Pons (tissue), 1 donor: Measurements from ENCODE around the gene DCAF6.

Experiments
- DNase-seq: peaks from one replicate; pipeline ENCODE4 v3.0.0-alpha.2; 2016; ENCODE audit warnings: low spot score

DCAF6 gene

DNA sequence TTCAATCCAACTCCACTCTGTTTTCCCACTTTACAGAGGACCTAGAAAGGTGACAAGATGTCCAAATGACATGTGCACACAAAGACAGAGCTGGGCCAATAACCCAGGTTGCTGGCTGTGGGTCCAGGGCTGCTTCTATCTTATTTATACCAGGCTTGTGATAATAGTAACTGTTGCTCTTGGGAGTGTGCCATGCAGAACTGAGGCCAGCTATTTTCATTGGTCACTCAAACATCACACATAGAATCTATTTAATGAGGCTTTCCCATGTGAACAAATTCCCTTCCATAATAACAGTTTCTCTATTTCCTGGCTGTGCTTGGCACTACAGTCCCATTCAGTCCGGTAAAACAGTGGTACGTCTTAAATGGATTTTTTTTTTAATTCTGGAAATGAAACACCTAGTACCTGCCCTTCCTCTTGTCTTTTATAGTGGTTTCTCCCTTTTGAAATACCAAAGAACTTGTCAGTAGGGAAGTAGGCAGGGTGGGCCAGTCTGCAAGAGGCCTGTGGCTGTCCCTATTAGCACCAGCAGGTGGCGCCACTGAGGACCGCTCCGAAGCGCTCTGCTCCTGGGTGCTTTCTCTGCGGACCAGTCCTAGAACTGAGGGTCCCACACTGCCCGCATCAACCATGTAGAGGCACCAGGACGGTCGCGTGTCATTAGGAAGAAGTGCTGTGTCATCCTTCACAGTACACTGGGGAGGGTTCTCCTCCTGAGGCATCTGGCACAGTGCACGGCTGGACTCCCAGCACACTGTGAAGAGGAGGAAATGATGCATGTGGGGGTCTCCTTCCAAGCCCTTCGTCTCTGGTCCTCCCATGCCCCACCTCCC, 148.1 kb downstream of the DCAF6 start:
- DNase-seq, result no peak

DNA sequence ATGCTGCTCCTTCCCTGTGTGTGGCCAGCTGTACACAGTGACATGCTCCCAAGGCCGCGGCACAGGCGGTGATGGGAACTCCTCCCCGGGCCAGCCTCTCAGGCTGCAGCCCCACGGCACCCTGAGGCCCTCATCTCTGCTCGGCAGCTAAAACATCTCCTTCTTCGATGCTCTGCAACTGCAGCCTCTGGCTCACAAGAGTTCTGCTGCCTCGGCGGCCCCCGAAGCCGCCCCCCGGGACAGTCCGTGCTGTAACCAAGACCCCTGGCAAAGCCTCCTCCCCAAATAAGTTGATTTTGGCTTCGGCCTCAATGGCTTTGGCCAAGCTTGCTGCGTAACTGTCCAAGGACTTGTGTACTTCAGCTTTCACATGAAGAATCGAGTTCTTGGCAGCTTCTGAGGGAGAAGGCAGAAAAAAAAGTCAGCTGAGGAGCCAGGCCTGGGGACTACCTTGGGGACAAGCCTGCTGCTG, 149.0 kb downstream of the DCAF6 start:
- peak; percentile 34 for DNase-seq

DNA sequence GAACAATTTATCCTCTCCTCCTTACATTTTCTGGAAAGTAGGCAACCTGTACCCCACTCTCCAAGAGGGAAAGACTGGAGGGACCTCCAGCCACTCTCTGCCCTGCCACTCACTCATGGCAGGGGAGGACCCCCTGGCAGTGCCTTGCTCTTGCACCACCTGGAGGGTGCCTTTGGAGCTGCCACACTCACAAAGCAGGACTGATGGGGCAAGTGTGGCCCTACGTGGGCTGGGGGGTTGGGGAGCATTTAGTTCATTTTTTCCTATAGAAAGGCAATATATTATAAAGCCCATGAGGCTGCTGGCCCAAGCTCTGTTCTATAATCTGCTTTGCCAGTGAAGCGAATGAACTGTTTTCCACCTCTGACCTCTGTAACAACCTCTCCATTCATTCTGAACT, 150.0 kb downstream of the DCAF6 start:
- DNase-seq, result no peak

DNA sequence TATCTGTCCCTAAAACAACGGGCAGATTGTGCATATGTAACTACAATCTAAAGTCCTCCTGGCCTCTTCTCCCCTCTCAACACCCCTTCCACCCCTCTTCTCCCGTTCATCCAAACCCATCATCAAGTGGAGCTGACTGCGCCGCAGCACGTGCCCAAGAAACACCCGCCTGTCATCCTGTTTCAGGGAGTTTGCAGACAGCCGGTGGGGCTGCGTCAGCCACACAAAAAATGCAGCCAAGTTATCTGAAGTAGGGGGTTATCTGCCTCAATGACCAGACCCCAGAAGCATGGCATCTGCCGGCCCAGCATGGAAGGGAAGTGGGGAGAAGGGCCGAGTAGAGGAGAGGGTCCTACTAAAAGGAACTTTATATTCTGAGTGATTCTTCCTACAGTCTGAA, 151.2 kb downstream of the DCAF6 start:
- DNase-seq, result no peak

DNA sequence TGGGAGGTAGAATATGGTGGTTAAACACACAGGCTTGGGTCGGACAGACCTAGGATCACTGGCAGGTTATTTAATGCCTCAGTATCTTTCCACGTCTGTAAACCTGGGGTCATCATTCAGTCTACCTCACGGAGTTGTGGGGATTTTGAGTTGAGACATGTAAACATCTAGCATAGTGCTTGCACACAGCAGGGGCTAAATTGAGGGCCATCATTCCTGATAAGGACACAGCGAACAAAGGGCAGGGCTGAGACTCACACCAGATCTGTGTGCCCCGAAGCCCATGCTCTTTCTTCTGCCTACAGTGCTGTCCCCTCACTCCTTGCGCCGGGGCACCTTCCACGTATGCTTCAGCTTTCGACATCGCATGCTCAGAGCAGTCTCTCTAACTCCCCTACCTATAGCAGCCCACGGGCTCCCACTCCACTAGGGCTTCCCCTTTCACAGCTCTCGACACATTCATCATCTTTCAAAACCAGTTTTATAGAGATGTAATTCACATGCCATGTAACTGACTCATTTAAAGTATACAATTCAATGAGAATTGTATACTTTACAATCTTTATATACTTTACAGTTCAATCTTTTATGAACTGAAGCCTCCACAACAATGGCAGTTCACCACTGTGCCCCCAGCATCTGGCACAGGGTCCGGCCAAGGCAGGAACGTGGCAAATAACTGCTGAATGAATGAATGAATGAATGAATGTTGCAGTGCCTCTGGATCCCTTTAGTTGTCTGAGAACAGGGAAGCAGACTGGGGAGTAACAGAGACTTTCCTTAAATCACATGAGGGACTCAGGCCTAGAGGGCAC, 152.2 kb downstream of the DCAF6 start:
- no peak for DNase-seq

DNA sequence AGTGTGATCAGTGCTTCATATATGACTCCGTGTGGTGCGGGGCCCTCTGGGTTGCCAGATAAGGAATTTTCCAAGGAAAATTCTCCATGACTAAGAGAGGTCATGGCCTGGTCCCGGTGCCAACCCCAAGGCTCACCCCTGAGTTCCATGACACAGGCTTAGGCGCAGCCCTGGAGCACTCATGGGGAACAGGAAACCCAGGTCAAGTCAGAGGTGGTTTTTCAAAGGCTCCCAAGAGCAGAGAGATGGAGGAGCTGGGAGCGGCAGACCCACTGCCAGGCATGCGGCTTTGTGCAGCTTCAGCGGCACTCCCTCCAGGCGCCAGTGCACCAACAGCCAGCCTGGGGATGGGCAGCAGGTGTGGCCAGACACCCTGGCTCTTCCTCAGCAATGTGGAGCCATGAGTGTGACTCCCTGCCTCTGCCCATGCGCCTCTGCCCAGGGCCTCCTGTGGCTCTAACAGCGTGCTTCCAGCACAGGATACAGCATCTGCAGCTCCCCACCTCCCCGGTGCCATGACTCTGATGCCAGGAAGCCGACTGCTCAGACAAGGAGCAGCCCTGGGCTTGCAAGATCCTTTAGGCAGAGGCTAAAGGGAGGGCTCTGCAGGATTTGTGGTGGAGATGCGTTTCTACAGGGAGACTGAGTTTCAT, 153.0 kb downstream of the DCAF6 start:
- DNase-seq, result no peak

DNA sequence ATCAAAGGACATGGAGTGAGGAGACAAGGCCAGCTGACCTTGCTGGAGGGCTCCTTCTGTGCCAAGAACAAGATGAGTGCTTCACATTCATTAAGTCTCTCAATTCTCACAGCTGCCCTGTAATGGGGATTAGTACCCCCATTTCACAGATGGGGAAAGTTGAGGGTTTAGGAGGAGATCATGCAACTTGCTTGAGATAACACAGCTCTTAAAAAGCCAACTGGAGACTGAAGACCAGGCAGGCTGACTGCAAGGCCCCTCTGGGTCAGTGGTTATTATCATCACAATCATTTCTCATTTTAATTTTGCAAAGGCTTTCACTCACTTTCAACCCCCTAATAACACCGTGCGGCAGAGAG, 153.5 kb downstream of the DCAF6 start:
- no peak for DNase-seq

DNA sequence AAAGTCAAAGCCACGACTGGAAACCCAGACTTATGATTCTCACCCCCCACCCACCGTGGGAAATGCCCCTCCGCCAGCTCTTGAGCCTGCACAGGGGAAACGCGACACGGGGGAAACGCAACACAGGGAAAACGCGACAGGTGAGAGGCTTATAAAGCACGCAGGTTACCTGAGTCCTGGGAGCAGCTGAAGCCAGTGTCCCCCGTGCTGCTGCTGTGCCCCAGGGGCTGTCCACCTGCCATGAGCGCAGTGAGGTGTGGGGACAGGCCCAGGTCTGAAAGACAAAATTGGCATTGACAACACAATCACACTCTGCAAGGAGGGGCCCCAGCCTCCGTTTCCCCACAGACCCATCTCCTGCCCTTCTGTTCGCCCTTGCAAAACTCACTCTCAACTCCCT, 153.9 kb downstream of the DCAF6 start:
- DNase-seq, result no peak

DNA sequence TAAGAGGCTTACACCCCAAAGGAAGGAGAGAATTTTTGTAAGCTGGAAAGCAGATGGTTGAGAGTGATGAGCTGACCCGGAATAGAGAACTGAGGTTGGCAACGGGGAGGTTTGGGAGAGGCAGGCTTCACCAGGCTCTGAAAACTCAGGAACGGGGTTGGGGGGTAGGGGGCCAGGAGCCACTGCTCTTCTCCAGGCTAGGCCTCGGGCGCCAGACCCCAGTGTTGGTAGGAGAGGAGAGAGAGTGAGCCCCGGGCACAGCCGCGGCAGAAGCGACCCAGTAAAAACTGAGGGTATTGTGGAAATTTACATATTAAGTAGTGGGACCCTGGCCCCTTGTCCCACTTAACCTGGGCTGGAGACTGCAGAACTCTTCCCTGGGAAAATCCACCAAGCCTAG, 154.6 kb downstream of the DCAF6 start:
- DNase-seq, result no peak

DNA sequence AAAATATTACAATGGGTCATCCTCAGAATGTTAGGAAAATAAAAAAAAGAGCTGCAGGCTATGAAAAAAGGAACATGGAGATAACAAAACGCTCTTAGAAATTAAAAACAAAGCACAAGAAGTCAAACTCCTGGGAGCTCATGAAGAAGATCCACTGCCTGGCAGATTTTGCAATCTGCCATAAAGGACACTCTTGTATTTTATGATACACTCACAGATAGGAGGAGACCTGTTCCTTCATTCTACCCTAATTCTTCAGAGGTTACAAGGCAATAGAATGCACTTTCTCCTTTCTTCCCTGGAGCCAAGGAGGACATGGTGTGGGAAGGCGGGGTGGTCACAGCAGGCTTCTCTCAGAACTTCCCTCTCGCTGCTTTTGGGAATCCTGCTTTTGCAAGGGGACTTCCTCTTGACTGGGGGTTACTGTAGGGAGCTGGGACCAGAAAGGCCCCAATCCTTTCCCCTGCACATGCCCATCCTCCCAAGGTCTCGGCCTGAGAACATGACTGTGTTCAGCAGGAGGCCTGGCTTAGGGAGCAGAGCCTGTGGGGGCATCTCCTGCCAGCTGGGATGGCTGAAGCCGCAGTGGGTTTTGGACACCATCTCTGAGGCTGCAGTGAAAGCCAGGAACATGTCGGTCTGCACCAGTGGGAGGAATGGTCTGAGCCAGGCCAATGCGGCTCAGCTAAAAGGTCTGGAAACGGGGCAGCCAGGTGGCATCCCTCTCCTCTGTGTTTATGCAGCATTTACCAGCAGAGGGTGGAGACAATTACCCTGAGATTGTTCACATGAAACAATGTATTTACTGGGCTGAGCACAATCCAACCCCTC, 155.5 kb downstream of the DCAF6 start:
- DNase-seq, result no peak

DNA sequence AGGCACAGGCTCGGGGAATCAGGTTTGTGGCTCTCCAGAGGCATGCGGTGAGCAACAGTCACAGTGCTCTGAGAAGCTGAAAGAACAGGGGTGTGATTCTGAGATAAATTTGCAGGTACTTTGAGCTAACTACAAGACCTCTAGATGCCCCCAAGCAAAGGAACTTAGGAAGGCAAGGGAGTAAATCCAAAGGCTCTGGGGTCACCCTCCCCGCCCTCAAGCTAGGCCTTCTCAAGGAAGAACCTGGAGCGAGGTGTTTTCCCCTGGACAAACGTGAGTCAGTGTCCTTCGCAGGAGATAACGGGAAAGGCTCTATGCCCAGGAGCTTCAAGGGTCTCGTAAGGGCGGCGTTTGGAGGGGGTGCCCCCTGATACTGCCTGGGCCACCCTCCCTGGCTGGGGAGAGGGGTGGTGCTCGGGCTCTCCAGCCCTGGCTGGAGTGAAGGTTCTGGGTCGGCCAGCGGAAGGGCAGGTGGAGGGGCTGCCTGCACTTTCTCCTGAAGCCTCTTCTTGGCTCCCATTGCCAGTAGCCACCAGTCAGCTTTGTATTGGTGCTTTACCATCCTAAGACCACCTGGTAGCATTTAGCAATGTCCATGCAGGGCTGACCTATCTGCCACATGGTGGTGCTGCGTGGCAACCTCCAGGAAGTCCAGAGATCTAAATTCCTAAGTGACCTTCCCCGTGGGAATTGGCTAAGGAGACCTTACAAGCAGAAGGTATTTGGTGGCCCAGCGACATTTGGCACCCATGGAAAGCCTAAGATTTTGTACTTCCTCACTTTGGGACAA, 156.3 kb downstream of the DCAF6 start:
- no peak for DNase-seq

DNA sequence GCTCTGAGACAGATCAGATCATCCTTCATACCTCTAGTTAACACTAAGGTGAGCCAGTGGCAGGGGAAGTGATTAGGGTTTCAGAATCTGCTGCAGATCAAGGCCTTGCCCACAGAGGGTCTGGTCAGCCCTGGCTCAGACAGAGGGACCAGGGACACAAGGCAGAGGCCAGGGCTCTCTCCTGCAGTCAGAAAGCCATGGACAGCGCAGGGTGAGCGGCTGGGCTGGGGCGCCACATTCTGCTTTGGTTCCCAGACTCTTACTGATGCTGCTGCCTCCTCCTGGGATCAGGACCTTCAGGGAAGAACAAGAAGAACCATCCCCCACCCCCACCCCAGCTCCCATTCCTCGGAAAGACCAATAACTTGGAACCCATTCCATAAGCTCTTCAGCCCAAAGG, 157.1 kb downstream of the DCAF6 start:
- DNase-seq, result no peak

DNA sequence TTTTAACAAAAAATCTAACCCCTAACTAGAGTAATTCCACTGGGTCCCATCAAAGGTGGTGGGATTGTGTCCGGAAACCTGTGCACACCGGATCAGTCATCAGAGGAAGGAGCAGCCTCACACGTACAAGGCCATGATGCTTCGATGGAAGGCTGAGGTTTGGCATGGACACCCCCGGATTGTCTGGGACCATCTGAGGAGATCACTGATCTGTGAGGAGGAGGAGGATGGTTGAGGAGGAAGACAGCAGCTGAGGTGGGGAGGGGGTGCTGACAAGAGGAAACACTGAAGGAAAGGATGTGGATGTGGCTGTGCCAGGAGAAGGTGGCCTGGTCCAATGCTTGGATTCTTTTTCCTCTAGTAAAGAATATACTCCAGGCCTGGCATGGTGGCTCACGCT, 159.0 kb downstream of the DCAF6 start:
- DNase-seq, result no peak

DNA sequence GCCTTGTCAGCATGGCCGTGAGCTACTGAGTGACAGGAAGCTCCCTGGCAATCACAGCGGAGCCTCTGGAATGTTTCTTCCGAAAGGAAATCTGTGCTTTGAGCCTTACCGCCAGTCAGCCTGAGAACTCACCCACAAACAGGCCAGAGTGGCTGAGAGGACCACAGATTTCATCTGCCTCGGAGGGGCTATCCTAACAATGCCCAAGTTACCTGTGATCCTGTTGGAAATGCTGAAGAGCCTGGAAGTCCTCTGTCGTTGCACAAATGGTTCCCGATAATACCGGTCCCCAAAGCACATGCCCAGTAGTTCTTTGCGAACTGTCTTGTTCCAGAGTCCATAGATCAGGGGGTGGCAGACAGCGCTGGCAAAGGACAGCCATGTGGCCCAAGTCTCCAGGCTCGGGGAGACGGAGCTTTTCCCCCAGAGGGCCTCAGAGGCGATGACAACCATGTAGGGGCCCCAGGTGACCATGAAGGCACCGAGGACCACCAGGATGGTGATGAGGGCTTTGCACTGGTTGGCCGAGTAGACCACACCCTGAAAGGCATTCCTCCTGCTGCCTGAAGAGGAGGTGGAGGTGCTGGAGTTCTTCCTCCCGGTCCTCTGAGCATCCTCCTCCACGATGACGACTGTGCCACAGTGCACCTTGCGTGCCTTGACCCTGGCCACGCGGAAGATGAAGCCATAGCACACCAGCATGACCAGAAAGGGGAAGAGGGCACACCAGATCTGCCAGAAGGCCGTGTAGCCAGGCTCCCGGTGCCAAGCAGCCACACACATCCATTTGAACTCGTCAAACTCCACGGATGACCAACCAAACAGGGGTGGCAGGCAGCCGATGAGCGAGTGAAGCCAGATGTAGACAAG, 160.0 kb downstream of the DCAF6 start:
- DNase-seq, result no peak

DNA sequence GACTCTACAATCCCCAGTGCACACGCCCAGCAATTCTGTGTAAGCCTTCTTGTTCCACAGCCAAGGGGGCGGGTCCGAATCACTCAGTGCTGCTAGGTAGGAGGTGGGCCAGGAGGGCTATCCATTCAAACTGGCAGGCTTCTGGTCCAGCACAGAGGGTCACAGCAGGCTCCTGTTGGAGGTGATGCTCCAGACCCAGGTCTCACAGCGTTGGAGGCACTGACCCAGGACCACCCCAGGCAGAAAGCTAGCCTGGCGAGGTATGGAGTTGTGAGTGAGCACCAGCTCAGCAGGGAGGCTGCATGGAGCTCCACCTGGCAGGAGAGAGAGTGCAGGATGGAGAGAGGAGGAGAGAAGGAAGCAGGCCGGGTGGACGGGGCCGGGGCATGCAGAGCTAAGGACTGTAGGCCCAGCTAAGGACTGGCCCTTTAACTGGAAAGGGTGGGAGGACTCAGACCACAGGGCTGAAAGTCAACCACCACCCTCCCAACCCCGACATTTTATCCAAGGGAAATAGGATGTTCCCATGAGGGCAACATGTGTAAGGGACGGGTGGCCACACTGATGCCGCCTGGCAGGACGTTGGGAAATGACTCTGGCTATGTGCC, 161.5 kb downstream of the DCAF6 start:
- DNase-seq, result no peak

DNA sequence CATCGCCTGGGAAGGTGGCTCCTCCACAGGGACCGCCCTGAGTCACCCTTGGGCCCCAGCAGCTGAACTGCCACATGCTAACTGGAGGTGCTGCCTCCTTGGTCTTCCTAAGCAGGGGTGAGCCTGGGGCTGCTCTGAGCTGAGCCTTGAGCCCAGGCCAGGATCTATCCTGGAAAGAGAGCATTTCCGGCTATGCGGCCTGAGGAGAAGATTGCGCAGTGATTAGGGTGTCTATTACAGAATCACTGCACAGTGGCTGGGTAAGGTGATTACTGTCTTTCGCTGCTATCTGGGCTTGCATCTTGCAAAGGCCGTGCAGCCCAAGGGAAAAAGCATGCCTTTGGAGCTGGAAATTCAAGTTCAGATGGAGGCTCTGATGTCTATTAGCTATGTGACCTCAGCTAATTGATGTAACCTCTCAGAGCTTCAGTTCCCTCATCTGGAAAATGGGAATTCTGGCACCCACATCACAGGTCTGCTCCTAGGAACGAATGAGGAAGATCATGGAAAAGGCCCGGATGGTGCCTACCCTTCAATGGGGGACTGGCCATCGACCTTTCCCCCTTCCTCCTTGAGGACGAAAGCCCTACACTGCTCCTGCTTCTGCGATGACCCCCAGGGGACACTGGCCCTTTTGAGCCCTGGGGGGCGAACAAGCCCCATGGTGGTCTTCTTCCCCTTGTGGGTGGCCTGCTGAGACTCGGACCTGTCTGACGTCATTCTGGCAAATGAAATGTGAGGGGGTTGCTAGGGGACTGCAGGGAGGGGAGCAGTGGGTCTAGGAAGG, 162.2 kb downstream of the DCAF6 start:
- DNase-seq, result no peak

DNA sequence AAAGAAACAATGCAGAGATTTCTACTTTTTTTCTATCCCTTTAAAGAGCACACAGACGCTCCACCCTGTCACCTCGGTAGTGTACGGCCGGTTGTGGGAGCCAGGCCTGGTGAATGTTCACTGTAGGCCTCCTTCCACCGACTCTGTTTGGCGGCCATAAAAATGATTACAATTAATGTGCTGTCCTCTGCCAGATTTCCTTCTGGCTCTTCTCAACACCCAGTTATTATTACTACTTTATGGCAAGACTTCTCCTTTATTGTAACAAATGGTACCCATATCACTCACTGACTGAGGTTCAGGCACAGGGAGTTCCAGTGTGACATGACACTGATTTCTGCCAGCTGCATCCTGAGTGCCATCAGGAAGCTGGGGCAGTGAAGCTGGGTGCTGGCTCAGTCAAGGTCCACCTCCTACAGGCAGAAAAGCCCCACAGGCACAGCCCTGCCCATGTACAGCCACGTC, 162.9 kb downstream of the DCAF6 start:
- DNase-seq, result no peak

DNA sequence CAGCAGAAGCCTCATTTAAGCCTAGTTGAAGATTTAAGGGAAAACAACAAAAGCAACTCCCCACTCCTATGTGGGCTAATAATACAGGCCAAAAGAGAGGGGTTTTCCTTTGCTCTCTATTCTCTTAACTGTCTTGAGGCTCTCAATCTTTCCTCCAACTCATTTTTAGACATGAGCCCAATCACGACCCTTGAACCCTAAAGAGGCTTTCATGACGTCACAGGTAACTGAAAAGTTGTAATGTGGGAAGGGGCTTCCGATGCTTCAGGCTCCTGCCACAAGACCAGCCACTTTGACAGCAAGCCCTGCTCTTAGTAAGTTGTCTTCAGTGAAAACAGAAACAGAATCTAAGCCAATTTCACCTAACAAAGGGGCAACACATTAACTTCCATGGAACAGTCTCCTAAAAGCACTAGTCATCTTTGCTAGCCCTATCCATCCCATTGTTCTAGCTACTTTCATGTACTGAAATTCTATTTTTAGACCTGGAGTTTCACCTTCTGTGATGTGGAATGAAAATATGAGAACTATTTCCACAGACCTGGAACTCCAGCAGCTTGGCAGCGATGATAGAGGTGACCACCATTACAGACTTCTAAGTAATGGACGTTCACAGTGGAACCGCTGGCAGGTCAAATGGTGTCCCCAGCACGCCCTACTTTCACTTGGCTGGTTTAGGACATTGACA, 164.0 kb downstream of the DCAF6 start:
- DNase-seq, result no peak
